GM19397 (cell line): Measurements from ENCODE around the gene ARMC2.
A peak's percentile ranks its signal among the peaks of the same experiment; 100 is the strongest.
"Not testable (repeated sequence)": the region's sequence is repeated elsewhere in the genome, so short reads cannot be mapped to it uniquely, and the experiment has no call there.

Experiments
- ATAC-seq: cut with Tn5 transposase; IDR thresholded peaks from one replicate; pipeline ENCODE4 v1.9.1; 2021; ENCODE audit warnings: mild to moderate bottlenecking, moderate library complexity; ENCODE audit not compliant: unreplicated experiment

Gene ARMC2

GRCh38 chr6:108869876-108870275 lies 21.7 kb downstream of the ARMC2 start:
- ATAC-seq = no peak

GRCh38 chr6:108870357-108870756 lies 22.1 kb downstream of the ARMC2 start:
- no peak for ATAC-seq

GRCh38 chr6:108872141-108872557 lies 23.9 kb downstream of the ARMC2 start:
- ATAC-seq = no peak

DNA sequence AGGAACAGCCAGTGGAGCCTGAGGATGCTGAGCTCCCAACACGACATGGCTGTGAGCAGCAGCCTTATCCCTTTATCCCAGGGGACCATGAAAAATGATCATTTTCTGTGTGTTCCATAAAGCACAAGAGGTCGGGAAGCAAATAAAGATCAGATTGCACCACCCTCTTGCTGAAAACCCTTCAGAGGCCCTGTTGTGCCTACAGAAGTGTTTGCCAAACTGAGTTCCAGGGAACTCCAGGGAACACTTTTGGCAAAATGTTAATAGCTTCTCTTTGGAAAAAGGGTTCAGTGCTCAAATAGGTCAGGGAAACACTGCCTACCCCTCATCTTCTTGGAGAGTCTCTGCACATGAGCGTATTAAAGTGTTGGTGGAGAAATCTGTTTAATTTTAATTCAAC lies 24.4 kb downstream of the ARMC2 start:
- ATAC-seq = no peak

- no peak for ATAC-seq
Measured at GRCh38 chr6:108873251-108873650, 25.0 kb downstream of the ARMC2 start.

DNA sequence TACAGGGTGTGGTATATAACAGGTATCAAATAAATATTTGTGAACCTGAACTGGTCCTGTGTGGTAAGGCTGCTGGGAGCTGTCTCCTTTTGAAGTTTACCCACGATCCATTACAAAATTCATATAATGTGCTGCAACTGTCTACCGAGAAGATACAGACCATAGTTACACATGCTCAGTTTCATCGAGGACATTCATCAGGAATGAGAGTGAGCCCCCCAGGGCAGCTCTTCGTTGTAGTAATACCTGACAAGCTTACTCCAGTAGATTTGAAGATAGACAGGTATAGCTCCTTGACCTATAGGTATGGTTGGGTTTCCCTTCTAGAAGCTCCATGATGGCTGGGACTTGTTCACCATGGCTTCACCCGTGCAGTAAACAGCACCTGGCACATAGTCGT lies 25.7 kb downstream of the ARMC2 start:
- no peak for ATAC-seq

DNA sequence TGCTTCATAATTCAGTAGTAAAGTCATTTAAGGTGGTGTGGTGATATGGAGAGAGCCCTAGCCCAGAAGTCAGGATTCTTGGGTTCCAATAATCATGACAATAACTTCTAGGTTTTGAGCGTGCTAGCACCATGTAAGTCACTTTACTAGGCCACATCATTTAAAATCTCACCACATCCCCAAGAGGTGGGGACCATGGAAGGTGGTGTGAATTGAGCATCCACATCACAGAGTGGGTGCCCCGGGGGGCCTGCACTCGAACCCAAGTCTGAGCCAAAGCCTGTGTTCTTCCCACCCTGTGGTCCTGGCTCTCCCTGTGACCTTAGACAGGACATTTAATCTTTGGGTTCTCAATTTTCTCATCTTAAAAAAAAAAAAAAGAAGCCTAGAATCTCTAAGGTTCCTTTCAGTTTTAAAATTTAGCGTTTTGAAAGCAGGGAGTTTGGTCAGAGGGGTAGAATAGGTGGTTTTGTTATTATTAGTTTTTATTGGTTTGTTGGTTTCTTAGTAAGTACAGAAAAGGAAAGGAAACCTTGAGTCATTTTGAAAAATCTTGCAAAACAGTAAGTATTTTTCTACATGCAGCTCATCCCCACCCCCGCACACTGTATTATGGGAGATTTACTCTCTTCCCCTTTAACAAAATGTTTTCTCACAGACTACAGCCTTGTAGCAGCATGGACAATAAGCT lies 26.4 kb downstream of the ARMC2 start:
- no peak for ATAC-seq

- ATAC-seq = no peak
Measured at GRCh38 chr6:108875161-108875555, 26.9 kb downstream of the ARMC2 start.

DNA sequence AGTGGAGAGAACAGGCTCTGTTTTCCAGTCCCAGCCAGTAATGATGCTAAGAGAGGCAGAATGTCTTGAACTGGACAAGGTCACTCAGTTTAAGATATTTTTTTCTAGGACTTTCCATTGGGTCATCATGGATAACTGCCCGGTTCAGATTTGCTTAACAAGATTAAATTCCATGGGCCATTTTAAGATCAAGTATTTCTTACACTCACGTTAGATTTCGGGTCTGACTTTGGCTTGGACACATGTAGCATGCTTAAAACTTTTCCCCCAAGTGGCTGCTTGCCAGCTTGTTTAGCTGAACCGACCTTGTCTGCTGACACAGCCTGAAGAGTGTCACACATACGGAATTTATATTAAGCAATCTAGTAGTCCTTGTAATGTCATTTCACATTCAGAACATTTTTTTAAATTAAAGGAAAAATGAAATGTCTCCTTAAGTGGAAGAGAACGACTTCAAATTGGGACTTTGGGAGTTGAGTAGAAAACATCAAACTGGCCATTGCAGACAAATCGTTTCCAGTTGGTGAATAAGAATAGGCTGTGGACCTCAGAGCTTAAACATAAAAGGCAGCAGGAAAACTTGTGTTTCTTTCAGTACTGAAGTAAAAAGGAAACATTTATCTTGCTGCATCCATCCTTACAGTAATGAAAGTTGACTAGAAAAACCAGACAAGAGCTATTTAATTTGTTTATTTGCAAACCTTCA lies 29.0 kb downstream of the ARMC2 start:
- ATAC-seq = no peak

GRCh38 chr6:108878942-108879341 lies 30.7 kb downstream of the ARMC2 start:
- no peak for ATAC-seq

GRCh38 chr6:108883172-108883571 lies 35.0 kb downstream of the ARMC2 start:
- ATAC-seq = peak; percentile 70

DNA sequence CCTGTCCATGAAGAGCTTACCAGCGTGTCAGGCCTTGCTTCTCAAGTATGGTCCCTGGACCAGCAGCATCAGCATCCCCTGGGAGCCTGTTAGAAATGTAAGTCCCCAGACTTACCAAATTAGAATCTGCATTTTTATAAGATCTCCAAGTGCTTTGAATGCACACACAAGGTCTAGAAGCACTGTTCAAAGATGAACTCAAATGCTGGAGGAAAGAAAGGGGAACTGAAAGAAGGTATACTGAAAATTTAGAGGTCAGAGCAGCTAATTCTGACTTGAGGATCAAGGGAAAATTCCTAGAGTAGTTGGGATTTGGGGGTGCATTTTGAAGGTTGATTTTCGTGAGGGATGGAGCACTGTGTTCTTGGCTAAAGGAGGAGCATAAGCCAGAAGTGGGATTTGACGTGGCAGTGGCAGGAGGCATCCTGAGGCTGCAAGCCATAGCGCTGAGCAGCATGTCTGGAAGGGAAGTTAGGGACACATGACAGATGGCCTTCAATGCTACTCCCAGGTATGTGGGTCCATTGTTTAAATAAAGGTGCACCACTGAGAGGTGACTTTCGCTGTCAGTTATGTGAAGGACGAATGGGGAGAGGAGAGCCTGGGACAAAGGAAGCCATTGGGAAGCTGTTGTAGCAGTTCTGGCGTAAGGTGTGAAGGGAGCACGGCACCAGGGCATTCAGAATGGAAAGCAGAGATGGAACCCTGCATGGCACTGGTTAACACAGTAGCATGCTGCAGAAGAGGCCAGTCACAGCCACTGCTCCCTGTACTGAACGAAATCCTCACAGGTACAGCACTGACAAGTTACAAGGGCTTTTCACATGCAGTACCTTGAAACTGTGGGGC lies 36.2 kb downstream of the ARMC2 start:
- ATAC-seq = no peak

- ATAC-seq = no peak
Measured at GRCh38 chr6:108888052-108888451, 39.8 kb downstream of the ARMC2 start.

DNA sequence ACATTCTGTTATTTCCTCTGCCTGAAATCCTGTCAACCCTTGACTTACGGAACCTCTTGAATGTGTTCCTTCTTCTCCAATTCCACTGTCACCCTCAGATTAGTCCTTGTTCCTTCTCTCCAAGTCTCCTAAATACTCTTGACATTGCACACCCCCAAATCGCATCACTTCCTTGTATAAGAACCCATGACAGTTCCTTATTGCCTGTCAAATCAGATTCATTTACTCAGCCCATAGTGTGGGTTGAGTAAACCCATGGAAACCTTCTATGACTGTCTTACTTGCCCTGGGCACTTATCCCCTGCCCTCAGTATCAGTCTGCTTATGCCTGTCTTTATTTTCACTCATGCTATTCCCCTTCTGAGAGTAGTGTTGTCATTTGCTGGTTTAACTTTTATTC lies 40.5 kb downstream of the ARMC2 start:
- no peak for ATAC-seq

- ATAC-seq = not testable (repeated sequence)
Measured at GRCh38 chr6:108890898-108891297, 42.7 kb downstream of the ARMC2 start.

DNA sequence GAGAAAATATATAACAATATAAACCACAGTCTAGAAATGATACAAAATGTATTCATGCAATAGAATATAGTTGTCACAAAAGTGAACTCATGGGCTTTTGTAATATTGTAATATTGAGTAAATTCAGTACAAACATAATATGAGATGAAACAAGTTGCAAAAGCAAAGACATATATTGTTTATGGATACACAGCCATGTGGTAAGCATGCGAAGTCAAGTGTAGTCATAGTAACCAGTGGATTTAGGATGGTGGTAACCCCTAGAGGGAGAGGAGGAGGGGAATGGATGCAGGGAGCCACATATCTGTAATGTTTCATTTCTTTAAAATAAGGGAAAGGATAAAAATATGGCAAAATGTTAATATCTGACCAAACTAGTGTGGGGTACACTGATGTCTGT lies 47.3 kb downstream of the ARMC2 start:
- ATAC-seq = no peak

DNA sequence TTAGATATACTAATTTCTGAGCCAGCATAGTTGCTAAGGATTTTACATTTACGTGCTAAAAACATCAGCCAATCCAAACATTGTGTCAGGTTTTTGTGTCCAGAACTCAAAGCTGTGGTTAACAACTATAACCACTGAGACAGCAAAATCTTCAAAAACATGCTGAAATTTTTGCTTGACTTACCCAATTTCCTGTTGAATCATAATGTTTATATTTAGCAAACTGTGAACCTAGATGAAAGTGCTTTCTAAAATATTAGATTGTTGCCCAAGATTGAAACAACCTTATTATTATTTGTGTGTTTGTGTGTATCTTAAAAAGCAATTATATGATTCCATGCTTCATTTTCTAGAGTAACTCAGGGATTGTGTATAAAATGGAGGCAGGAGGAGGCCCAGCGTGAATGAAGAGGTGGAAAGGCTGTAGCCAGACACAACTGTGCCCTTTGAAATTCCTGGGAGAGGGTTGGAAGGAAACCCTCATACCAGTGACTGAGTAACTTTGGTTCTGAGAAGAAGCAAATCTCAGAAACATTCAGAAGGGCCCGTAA lies 48.0 kb downstream of the ARMC2 start:
- ATAC-seq = no peak

DNA sequence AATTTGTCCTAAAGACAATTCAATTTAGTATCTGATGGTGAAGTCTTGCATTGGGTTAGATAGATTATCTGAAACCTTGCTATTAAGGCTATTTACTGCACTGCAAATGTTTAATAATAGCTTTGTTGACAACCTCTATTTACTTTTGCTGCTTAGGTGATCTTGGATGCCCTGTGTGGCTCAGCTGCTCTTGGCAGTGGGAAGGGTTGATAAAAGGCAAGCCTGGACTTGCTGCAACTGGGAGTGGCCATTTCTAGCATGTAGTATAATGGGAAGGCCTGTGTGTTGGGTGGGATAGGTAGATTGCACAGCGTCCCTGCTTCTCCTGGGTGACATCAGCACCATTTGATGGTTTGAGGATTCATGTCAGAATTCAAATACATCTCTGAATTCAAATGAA lies 49.1 kb downstream of the ARMC2 start:
- no peak for ATAC-seq

GRCh38 chr6:108902382-108902792 lies 54.2 kb downstream of the ARMC2 start:
- ATAC-seq = no peak

DNA sequence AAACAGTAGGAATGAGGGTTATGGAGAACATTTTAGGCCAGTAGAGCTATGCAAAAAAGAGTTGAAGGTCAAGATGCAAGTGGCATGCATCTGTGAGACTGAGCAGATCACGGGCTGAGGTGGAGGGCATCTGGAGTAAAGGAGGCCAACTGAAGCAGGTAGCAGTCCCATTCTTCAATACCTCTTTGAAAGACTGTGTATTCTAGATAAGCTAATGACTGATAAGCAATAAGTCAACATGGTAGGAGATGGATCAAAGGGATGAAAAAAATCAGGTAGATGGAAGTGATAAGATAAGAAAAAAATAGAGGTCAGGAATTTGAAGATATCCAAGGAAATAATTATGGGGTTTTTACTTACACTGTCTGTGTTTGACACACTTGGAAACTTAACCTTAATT lies 55.6 kb downstream of the ARMC2 start:
- ATAC-seq = no peak

DNA sequence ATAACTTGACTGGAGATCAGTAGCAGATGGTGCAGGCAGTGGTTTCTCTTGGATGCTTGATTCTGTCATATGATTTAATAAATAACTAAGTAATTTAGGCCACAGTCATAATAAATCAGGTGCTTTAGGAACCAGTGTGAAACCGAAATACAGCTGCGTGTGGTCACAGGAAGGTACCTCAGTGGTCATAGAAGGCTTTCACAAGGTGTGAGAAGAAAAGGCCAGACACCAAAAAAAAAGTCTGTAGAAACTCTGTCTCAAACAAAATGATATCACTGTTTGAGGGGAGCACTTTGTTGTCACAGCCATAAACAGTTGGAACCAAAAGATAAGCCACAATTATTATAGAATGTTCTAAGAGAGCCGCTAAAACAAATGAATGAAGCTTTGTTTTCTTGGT lies 56.5 kb downstream of the ARMC2 start:
- peak; percentile 99 for ATAC-seq
